WTC11 (cell line): ENCODE measurements around the gene PRELID3B. TPM values are rescaled to one million over a fixed set of nuclear protein-coding genes. Genes with fewer than 3 reads are reported as not detected.
A peak's percentile ranks its signal among the peaks of the same experiment; 100 is the strongest.

Source experiments
- CBFB ChIP-seq: sonication (generic); formaldehyde crosslinking; IDR thresholded peaks from 2 replicates; pipeline ENCODE4 v1.8.1; 2022; ENCODE audit warnings: mild to moderate bottlenecking, low read depth, missing genetic modification reagents
- CREM ChIP-seq: sonication (generic); formaldehyde crosslinking; IDR thresholded peaks from 2 replicates; pipeline ENCODE4 v1.8.1; 2022; ENCODE audit warnings: mild to moderate bottlenecking, missing genetic modification reagents, moderate library complexity
- ELF4 ChIP-seq: sonication (generic); formaldehyde crosslinking; IDR thresholded peaks from 2 replicates; pipeline ENCODE4 v1.8.1; 2022; ENCODE audit warnings: low read depth, mild to moderate bottlenecking, moderate library complexity, missing genetic modification reagents
- ESRRA ChIP-seq: sonication (generic); formaldehyde crosslinking; IDR thresholded peaks from 2 replicates; pipeline ENCODE4 v1.8.1; 2022; ENCODE audit warnings: mild to moderate bottlenecking, missing genetic modification reagents, borderline replicate concordance
- ETV6 ChIP-seq: sonication (generic); formaldehyde crosslinking; IDR thresholded peaks from 2 replicates; pipeline ENCODE4 v1.8.1; 2022; ENCODE audit warnings: mild to moderate bottlenecking, missing genetic modification reagents
- FOXK1 ChIP-seq: sonication (generic); formaldehyde crosslinking; IDR thresholded peaks from 2 replicates; pipeline ENCODE4 v1.8.0; 2022; ENCODE audit warnings: mild to moderate bottlenecking, moderate library complexity, missing genetic modification reagents
- FOXP1 ChIP-seq: sonication (generic); formaldehyde crosslinking; IDR thresholded peaks from 2 replicates; pipeline ENCODE4 v1.8.0; 2022; ENCODE audit warnings: missing genetic modification reagents, mild to moderate bottlenecking, moderate library complexity, borderline replicate concordance
- GABPB1 ChIP-seq: sonication (generic); formaldehyde crosslinking; IDR thresholded peaks from 2 replicates; pipeline ENCODE4 v1.8.1; 2023; ENCODE audit warnings: mild to moderate bottlenecking, missing genetic modification reagents
- JAZF1 ChIP-seq: fragments of 250-450 bp; sonication (Bioruptor Pico); IDR thresholded peaks from 2 replicates; pipeline ENCODE4 v1.9.0; 2021; ENCODE audit warnings: moderate library complexity, mild to moderate bottlenecking, inconsistent platforms
- NFE2L1 ChIP-seq: sonication (generic); formaldehyde crosslinking; IDR thresholded peaks from 2 replicates; pipeline ENCODE4 v1.8.1; 2023; ENCODE audit warnings: missing genetic modification reagents
- NFYB ChIP-seq: sonication (generic); formaldehyde crosslinking; conservative IDR thresholded peaks from 2 replicates; pipeline ENCODE4 v1.8.0; 2022; ENCODE audit warnings: low read depth, missing genetic modification reagents
- NR1H2 ChIP-seq: sonication (generic); formaldehyde crosslinking; IDR thresholded peaks from 2 replicates; pipeline ENCODE4 v1.9.0; 2021; ENCODE audit warnings: mild to moderate bottlenecking, moderate library complexity, missing genetic modification reagents
- NR3C1 ChIP-seq: sonication (generic); formaldehyde crosslinking; conservative IDR thresholded peaks from 2 replicates; pipeline ENCODE4 v1.8.1; 2023; ENCODE audit warnings: low read depth, mild to moderate bottlenecking, missing genetic modification reagents
- PRRX2 ChIP-seq: fragments of 250-450 bp; sonication (Bioruptor Pico); IDR thresholded peaks from 2 replicates; pipeline ENCODE4 v1.8.0; 2021; ENCODE audit warnings: mild to moderate bottlenecking
- RORB ChIP-seq: fragments of 250-450 bp; sonication (Bioruptor Pico); IDR thresholded peaks from 2 replicates; pipeline ENCODE4 v1.9.0; 2021; ENCODE audit warnings: mild to moderate bottlenecking
- SP1 ChIP-seq: sonication (generic); formaldehyde crosslinking; conservative IDR thresholded peaks from 2 replicates; pipeline ENCODE4 v1.8.1; 2022; ENCODE audit warnings: missing genetic modification reagents
- TEAD4 ChIP-seq: sonication (generic); formaldehyde crosslinking; IDR thresholded peaks from 2 replicates; pipeline ENCODE4 v1.8.0; 2022; ENCODE audit warnings: mild to moderate bottlenecking, missing genetic modification reagents
- ZNF121 ChIP-seq: sonication (generic); formaldehyde crosslinking; IDR thresholded peaks from 2 replicates; pipeline ENCODE4 v1.8.0; 2023; ENCODE audit warnings: missing genetic modification reagents
- ZNF138 ChIP-seq: sonication (generic); formaldehyde crosslinking; conservative IDR thresholded peaks from 2 replicates; pipeline ENCODE4 v1.8.1; 2022; ENCODE audit warnings: mild to moderate bottlenecking, moderate library complexity, missing genetic modification reagents
- ZNF219 ChIP-seq: sonication (generic); formaldehyde crosslinking; IDR thresholded peaks from 2 replicates; pipeline ENCODE4 v1.8.0; 2023; ENCODE audit warnings: missing genetic modification reagents, mild to moderate bottlenecking, borderline replicate concordance
- ZNF232 ChIP-seq: sonication (generic); formaldehyde crosslinking; IDR thresholded peaks from 2 replicates; pipeline ENCODE4 v1.8.0; 2022; ENCODE audit warnings: mild to moderate bottlenecking, missing genetic modification reagents
- ZNF317 ChIP-seq: sonication (generic); formaldehyde crosslinking; IDR thresholded peaks from 2 replicates; pipeline ENCODE4 v1.8.1; 2023; ENCODE audit warnings: low read depth, mild to moderate bottlenecking, moderate library complexity, missing genetic modification reagents, borderline replicate concordance
- total RNA-seq: library from RNA; stranded (reverse); gene quantifications from 3 replicates; pipeline ENCODE4 v1.2.3, GENCODE V29; 2021
- TF ChIP-seq, protein P1 (sequence below): sonication (generic); formaldehyde crosslinking; IDR thresholded peaks from 2 replicates; pipeline ENCODE4 v1.8.1; 2023; ENCODE audit warnings: mild to moderate bottlenecking, missing genetic modification reagents, borderline replicate concordance
- TF ChIP-seq, protein P2 (sequence below): sonication (generic); formaldehyde crosslinking; IDR thresholded peaks from 2 replicates; pipeline ENCODE4 v1.8.1; 2022; ENCODE audit warnings: low read depth, missing genetic modification reagents, borderline replicate concordance
- TF ChIP-seq, protein P3 (sequence below): fragments of 250-450 bp; sonication (Bioruptor Pico); IDR thresholded peaks from 2 replicates; pipeline ENCODE4 v1.9.0; 2021; ENCODE audit warnings: mild to moderate bottlenecking
- TF ChIP-seq, protein P4 (sequence below): sonication (generic); formaldehyde crosslinking; IDR thresholded peaks from 2 replicates; pipeline ENCODE4 v1.8.1; 2022; ENCODE audit warnings: low read depth, mild to moderate bottlenecking, moderate library complexity, missing genetic modification reagents, borderline replicate concordance
- TF ChIP-seq, protein P5 (sequence below): fragments of 250-450 bp; sonication (Bioruptor Pico); IDR thresholded peaks from 2 replicates; pipeline ENCODE4 v1.9.0; 2021; ENCODE audit warnings: mild to moderate bottlenecking
- TF ChIP-seq, protein P6 (sequence below): fragments of 250-450 bp; sonication (Bioruptor Pico); IDR thresholded peaks from 2 replicates; pipeline ENCODE4 v2.1.2; 2022; ENCODE audit warnings: mild to moderate bottlenecking, moderate library complexity
- TF ChIP-seq, protein P7 (sequence below): sonication (generic); formaldehyde crosslinking; IDR thresholded peaks from 2 replicates; pipeline ENCODE4 v1.8.0; 2023; ENCODE audit warnings: missing genetic modification reagents

Gene PRELID3B
- total RNA-seq, 1 experiment from 2014 or later, result 46.9 TPM

DNA sequence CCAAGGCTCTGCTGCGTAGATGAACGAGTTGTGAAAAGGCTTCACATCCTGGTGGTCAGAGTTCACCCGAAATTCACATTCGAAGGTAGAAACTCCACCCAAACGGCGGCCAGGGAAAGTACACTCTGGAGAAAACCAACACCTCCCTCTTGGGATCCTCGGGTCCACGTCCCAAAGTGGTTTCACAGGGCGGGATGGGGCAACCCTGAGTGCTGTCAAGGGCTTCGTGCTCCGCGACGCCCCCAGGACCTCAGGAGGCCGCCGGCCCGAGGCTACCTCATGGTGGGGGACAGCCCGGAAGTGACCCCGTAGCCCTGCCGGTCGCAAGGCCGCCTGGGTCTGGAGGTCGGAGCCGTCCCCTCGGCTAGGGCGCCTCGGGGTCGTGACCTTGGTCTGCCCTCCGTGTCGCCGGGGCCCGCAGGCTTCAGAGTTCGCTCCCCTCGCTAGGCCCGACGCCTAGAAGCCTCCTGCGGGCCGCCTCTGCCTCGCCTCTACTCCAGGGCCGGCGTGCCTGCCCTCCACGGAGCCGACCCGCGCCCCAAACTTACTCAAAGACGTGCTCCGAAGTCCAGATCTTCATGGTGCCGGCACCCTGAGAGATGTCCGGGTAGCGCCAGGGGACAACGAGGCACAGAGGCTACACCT, at the start of gene PRELID3B (continued):
- TF ChIP-seq, protein P1, sequence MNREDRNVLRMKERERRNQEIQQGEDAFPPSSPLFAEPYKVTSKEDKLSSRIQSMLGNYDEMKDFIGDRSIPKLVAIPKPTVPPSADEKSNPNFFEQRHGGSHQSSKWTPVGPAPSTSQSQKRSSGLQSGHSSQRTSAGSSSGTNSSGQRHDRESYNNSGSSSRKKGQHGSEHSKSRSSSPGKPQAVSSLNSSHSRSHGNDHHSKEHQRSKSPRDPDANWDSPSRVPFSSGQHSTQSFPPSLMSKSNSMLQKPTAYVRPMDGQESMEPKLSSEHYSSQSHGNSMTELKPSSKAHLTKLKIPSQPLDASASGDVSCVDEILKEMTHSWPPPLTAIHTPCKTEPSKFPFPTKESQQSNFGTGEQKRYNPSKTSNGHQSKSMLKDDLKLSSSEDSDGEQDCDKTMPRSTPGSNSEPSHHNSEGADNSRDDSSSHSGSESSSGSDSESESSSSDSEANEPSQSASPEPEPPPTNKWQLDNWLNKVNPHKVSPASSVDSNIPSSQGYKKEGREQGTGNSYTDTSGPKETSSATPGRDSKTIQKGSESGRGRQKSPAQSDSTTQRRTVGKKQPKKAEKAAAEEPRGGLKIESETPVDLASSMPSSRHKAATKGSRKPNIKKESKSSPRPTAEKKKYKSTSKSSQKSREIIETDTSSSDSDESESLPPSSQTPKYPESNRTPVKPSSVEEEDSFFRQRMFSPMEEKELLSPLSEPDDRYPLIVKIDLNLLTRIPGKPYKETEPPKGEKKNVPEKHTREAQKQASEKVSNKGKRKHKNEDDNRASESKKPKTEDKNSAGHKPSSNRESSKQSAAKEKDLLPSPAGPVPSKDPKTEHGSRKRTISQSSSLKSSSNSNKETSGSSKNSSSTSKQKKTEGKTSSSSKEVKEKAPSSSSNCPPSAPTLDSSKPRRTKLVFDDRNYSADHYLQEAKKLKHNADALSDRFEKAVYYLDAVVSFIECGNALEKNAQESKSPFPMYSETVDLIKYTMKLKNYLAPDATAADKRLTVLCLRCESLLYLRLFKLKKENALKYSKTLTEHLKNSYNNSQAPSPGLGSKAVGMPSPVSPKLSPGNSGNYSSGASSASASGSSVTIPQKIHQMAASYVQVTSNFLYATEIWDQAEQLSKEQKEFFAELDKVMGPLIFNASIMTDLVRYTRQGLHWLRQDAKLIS (CRISPR knock-in tag), result 0 out of 2 replicates have a peak, but pooled peaks have one; percentile 60
- TF ChIP-seq ZNF138 (no peak), ELF4 (CRISPR knock-in tag) (no peak), GABPB1 (CRISPR knock-in tag) (no peak), FOXP1 (peak; percentile 95), ZNF219 (CRISPR knock-in tag) (peak; percentile 70; the same call in 1 of the 2 replicates), ETV6 (CRISPR knock-in tag) (peak; percentile 75), CREM (CRISPR knock-in tag) (peak; percentile 67; the same call in 1 of the 2 replicates), TEAD4 (CRISPR knock-in tag) (no peak), ZNF317 (0 out of 2 replicates have a peak, but pooled peaks have one; percentile 42), NFE2L1 (CRISPR knock-in tag) (peak; percentile 66), ZNF232 (CRISPR knock-in tag) (no peak), NFYB (CRISPR knock-in tag) (no peak), ESRRA (peak; percentile 89; the same call in 1 of the 2 replicates), CBFB (CRISPR knock-in tag) (no peak), SP1 (CRISPR knock-in tag) (no peak; the same call in 1 of the 2 replicates), NR1H2 (CRISPR knock-in tag) (no peak; the same call in 1 of the 2 replicates), NR3C1 (CRISPR knock-in tag) (no peak), PRRX2 (no peak), FOXK1 (CRISPR knock-in tag) (peak; percentile 54; the same call in 1 of the 2 replicates), ZNF121 (CRISPR knock-in tag) (no peak), RORB (CRISPR knock-in tag) (no peak), JAZF1 (CRISPR knock-in tag) (no peak)
- TF ChIP-seq, protein P2, sequence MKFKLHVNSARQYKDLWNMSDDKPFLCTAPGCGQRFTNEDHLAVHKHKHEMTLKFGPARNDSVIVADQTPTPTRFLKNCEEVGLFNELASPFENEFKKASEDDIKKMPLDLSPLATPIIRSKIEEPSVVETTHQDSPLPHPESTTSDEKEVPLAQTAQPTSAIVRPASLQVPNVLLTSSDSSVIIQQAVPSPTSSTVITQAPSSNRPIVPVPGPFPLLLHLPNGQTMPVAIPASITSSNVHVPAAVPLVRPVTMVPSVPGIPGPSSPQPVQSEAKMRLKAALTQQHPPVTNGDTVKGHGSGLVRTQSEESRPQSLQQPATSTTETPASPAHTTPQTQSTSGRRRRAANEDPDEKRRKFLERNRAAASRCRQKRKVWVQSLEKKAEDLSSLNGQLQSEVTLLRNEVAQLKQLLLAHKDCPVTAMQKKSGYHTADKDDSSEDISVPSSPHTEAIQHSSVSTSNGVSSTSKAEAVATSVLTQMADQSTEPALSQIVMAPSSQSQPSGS (CRISPR knock-in tag), result 0 out of 2 replicates have a peak, but pooled peaks have one; percentile 14
- TF ChIP-seq, protein P3, sequence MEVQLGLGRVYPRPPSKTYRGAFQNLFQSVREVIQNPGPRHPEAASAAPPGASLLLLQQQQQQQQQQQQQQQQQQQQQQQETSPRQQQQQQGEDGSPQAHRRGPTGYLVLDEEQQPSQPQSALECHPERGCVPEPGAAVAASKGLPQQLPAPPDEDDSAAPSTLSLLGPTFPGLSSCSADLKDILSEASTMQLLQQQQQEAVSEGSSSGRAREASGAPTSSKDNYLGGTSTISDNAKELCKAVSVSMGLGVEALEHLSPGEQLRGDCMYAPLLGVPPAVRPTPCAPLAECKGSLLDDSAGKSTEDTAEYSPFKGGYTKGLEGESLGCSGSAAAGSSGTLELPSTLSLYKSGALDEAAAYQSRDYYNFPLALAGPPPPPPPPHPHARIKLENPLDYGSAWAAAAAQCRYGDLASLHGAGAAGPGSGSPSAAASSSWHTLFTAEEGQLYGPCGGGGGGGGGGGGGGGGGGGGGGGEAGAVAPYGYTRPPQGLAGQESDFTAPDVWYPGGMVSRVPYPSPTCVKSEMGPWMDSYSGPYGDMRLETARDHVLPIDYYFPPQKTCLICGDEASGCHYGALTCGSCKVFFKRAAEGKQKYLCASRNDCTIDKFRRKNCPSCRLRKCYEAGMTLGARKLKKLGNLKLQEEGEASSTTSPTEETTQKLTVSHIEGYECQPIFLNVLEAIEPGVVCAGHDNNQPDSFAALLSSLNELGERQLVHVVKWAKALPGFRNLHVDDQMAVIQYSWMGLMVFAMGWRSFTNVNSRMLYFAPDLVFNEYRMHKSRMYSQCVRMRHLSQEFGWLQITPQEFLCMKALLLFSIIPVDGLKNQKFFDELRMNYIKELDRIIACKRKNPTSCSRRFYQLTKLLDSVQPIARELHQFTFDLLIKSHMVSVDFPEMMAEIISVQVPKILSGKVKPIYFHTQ (CRISPR knock-in tag), result no peak
- TF ChIP-seq, protein P4, sequence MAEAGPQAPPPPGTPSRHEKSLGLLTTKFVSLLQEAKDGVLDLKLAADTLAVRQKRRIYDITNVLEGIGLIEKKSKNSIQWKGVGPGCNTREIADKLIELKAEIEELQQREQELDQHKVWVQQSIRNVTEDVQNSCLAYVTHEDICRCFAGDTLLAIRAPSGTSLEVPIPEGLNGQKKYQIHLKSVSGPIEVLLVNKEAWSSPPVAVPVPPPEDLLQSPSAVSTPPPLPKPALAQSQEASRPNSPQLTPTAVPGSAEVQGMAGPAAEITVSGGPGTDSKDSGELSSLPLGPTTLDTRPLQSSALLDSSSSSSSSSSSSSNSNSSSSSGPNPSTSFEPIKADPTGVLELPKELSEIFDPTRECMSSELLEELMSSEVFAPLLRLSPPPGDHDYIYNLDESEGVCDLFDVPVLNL (CRISPR knock-in tag), result no peak
- TF ChIP-seq, protein P5, sequence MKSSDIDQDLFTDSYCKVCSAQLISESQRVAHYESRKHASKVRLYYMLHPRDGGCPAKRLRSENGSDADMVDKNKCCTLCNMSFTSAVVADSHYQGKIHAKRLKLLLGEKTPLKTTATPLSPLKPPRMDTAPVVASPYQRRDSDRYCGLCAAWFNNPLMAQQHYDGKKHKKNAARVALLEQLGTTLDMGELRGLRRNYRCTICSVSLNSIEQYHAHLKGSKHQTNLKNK (CRISPR knock-in tag), result no peak
- TF ChIP-seq, protein P6, sequence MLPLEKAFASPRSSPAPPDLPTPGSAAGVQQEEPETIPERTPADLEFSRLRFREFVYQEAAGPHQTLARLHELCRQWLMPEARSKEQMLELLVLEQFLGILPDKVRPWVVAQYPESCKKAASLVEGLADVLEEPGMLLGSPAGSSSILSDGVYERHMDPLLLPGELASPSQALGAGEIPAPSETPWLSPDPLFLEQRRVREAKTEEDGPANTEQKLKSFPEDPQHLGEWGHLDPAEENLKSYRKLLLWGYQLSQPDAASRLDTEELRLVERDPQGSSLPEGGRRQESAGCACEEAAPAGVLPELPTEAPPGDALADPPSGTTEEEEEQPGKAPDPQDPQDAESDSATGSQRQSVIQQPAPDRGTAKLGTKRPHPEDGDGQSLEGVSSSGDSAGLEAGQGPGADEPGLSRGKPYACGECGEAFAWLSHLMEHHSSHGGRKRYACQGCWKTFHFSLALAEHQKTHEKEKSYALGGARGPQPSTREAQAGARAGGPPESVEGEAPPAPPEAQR (CRISPR knock-in tag), result no peak
- TF ChIP-seq, protein P7, sequence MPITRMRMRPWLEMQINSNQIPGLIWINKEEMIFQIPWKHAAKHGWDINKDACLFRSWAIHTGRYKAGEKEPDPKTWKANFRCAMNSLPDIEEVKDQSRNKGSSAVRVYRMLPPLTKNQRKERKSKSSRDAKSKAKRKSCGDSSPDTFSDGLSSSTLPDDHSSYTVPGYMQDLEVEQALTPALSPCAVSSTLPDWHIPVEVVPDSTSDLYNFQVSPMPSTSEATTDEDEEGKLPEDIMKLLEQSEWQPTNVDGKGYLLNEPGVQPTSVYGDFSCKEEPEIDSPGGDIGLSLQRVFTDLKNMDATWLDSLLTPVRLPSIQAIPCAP (CRISPR knock-in tag), result peak; percentile 83
